Testis (tissue), 5 donors: Measurements from ENCODE around the gene ACP1. TPM values are rescaled to one million over a fixed set of nuclear protein-coding genes. Genes with fewer than 3 reads are reported as not detected.

Experiments
- DNase-seq: peaks from one replicate; pipeline ENCODE4 v3.0.0-alpha.2; 2019
- H3K27ac ChIP-seq, 2 donors: fragments of 200-600 bp; sonication (generic); one replicate each; pipeline ENCODE4 v1.5.1; 2019
- H3K27me3 ChIP-seq: fragments of 200-600 bp; sonication (generic); one replicate; pipeline ENCODE4 v1.5.1; 2019
- H3K36me3 ChIP-seq: fragments of 200-600 bp; sonication (generic); one replicate; pipeline ENCODE4 v1.5.1; 2017; ENCODE audit warnings: low read depth; ENCODE audit errors: missing control alignments
- H3K4me1 ChIP-seq: fragments of 200-600 bp; sonication (generic); one replicate; pipeline ENCODE4 v1.5.1; 2019
- H3K4me3 ChIP-seq, 2 donors: fragments of 200-600 bp; sonication (generic); one replicate each; pipeline ENCODE4 v1.5.1; 2017 to 2019
- H3K9me3 ChIP-seq: fragments of 200-600 bp; sonication (generic); one replicate; pipeline ENCODE4 v1.5.1; 2017
- POLR2A ChIP-seq: fragments of 450-650 bp; IDR thresholded peaks from one replicate; pipeline ENCODE4 v1.6.1; 2017; ENCODE audit warnings: antibody characterized with exemption, mild to moderate bottlenecking, moderate library complexity
- WGBS, 2 donors: methylation state at CpG; one replicate each; pipeline ENCODE4 v1.1.5; 2018; 5-methylcytosine and 5-hydroxymethylcytosine counted together
- intact Hi-C: fragments of 100-400 bp; cut with DNase I; formaldehyde crosslinking; loops from one replicate; pipeline ENCODE4 v1.15.1; 2023; ENCODE audit warnings: low total_unique reads
- long read RNA-seq, 2 donors: transcript quantifications; one replicate each; lab custom pipeline, GENCODE V29; 2026
- polyA plus RNA-seq: library from polyadenylated mRNA; stranded (reverse); fragments of 350-450 nt; fragmentation: Illumina TruSeq; extraction: RNeasy Lipid Tissue Mini Kit (QIAGEN cat#74804); gene quantifications from one replicate; pipeline ENCODE4 v1.2.3, GENCODE V29; 2014; ENCODE audit warnings: low read depth, low replicate concordance; ENCODE audit not compliant: insufficient read depth
- total RNA-seq, 2 donors: library from RNA; depleted of rRNA; stranded (reverse); fragments of >200 nt; gene quantifications; one replicate each; pipeline ENCODE4 v1.2.3, GENCODE V29; 2016
- TF ChIP-seq, protein P1 (sequence below), 3 experiments: fragments of 450-650 bp in 2 of 3; fragments of 200-600 bp in 1 of 3; sonication (generic) in 1 of 3; IDR thresholded peaks; one replicate each; pipeline ENCODE4 v1.5.1; 2016 to 2019; ENCODE audit warnings: antibody characterized with exemption in 3 of 3, mild to moderate bottlenecking in 2 of 3, moderate library complexity in 1 of 3

Gene ACP1
- total RNA-seq (100 to 1,000 TPM; 117 to 135 TPM), polyA plus RNA-seq (136 TPM)
- long read RNA-seq, donor 1, transcript ACP1-201 (6 exons, 1,549 nt), result major isoform, 61 of 116 reads
- long read RNA-seq, donor 1, transcript ACP1-209 (7 exons, 577 nt), result minor isoform, 10 of 116 reads
- long read RNA-seq, donor 1, transcript ACP1-202 (6 exons, 1,552 nt), result minor isoform, 40 of 116 reads
- long read RNA-seq, donor 1, partial matches to known transcripts, result 0 of 116 reads
- long read RNA-seq, donor 1, other reads (novel, unspliced or antisense), result 0 of 116 reads
- long read RNA-seq, donor 2, transcript ACP1-209 (7 exons, 577 nt), result minor isoform, 9 of 109 reads
- long read RNA-seq, donor 2, transcript ACP1-202 (6 exons, 1,552 nt), result minor isoform, 28 of 109 reads
- long read RNA-seq, donor 2, transcript ACP1-201 (6 exons, 1,549 nt), result major isoform, 49 of 109 reads
- long read RNA-seq, donor 2, partial matches to known transcripts, result 18 of 109 reads
- long read RNA-seq, donor 2, other reads (novel, unspliced or antisense), result 0 of 109 reads

DNA sequence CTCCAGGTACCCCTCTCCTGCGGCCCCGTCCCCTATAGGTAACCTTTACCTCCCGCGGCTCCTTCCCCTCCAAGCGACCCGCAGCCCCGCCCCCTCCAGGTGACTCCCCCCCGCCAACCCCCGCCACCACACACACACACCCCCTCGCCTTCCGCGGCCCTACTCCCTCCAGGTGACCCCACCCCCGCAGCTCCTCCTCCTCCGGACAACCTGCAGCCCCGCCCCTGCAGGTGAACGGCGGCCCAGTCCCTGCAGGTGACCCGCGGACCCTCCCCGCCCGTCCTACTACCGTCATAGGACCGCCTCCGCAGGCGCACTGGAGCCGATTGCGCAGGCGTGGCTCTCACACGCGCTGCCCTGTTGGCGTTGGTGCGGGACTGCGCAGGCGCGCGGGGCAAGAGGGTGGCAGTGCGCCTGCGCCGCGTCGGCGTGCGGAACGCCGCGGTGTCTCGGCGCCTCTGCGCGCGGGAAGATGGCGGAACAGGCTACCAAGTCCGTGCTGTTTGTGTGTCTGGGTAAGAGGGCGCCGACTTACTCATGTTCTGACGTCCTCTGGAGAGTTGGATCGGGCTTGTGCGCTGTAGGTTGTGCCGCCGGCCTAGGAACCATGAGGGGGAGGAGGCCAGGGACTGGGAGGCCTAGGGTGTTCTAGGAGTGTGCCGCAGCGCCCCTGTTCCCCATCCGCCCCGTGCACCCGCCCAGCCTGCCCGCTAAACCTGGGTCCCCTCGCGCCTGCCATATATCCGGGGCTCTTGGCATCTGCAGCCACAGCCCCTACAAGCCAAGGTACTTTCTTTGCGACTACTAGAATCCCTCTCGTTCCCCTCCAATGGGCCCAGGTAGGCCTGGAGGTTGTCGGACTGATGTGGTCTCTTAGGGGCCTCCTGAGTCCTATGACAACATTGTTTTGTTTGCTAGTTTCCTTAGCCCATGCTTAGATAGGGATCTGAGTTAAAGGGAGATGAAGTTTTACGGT lies at the start of gene ACP1:
Gene ACP1, plus strand, starts transcription at position 455 of the 976 bp plus-strand sequence. Its CDS starts 18 bp downstream, at position 473.
- Histone ChIP-seq H3K27ac (peak within 1 kb of the TSS; percentile 74 to 78), H3K4me3 (peak within 1 kb of the TSS; percentile 71 to 79), H3K27me3 (no peaks in the 10 kb centered on the region), H3K36me3 (no peaks in the 10 kb centered on the region), H3K9me3 (no peaks in the 10 kb centered on the region), H3K4me1 (peaks cover 6% of the 10 kb centered on the region)
- intact Hi-C loops, result no loop called here
- TF ChIP-seq POLR2A, result peak; percentile 78
- TF ChIP-seq, protein P1, sequence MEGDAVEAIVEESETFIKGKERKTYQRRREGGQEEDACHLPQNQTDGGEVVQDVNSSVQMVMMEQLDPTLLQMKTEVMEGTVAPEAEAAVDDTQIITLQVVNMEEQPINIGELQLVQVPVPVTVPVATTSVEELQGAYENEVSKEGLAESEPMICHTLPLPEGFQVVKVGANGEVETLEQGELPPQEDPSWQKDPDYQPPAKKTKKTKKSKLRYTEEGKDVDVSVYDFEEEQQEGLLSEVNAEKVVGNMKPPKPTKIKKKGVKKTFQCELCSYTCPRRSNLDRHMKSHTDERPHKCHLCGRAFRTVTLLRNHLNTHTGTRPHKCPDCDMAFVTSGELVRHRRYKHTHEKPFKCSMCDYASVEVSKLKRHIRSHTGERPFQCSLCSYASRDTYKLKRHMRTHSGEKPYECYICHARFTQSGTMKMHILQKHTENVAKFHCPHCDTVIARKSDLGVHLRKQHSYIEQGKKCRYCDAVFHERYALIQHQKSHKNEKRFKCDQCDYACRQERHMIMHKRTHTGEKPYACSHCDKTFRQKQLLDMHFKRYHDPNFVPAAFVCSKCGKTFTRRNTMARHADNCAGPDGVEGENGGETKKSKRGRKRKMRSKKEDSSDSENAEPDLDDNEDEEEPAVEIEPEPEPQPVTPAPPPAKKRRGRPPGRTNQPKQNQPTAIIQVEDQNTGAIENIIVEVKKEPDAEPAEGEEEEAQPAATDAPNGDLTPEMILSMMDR (IDR thresholded peaks at IDR 0.05), result peak in 1 of 3 experiments; percentile 21
- DNase-seq, result peak; percentile 94
- 0 to 1% methylated on average over 19 to 71 of the region's 73 CpGs for WGBS, 2 donors

DNA sequence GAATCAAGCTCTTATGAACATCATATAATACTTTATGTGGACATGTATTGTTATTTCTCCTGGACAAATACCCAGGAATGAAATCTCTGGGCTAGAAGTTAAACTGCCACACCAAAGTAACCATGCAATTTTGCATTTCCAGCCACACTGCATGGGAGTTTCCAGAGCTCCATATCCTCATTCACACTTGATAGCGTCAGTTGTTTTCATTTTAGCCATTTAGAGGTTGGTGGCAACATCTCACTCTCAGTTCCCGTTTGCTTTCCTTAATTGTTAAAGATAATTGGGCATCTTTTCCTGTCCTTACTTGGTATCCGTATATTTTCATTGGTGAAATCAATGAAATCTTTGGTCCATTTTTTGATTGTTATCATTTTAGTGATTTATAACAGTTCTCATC lies 48.7 kb upstream of the ACP1 start:
- no peak overlapping the region for H3K4me3 ChIP-seq
- H3K36me3 ChIP-seq, result peaks cover 5% of the 10 kb centered on the region
- H3K27ac ChIP-seq, result no peak overlapping the region
- 66 to 81% methylated on average over 3 of the region's 3 CpGs for WGBS, 2 donors
- H3K4me1 ChIP-seq, result no peaks in the 10 kb centered on the region
- H3K27me3 ChIP-seq, result no peaks in the 10 kb centered on the region
- no peak for TF ChIP-seq POLR2A
- TF ChIP-seq, protein P1 (IDR thresholded peaks at IDR 0.05), result no peak
- intact Hi-C loops, result no loop called here
- no peak for DNase-seq
- H3K9me3 ChIP-seq, result no peaks in the 10 kb centered on the region

DNA sequence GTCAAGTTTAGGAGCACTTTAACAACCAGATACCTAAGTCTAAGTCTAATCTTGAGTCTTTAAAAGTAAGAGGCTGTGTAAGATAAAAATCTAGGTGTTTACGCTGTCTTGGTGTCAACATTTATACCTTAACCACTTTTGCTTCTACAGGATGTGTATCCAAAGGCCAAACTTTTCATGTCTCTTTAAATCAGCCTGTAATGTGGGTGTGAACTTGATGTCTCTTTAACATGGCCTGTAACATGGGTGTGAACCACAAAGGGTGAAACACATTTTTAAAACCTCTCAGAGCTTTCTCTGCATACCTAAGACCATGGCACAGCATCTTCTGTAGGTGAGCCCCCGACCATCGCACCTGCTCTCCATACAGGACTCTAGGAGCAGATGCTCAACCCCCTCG lies 41.3 kb upstream of the ACP1 start:
- no peaks in the 10 kb centered on the region for H3K4me1 ChIP-seq
- no peaks in the 10 kb centered on the region for H3K27me3 ChIP-seq
- 71 to 78% methylated on average over 4 of the region's 4 CpGs for WGBS, 2 donors
- H3K36me3 ChIP-seq, result peaks cover 5% of the 10 kb centered on the region
- TF ChIP-seq, protein P1 (IDR thresholded peaks at IDR 0.05), result no peak
- no peak for TF ChIP-seq POLR2A
- intact Hi-C loops, result no loop called here
- no peaks in the 10 kb centered on the region for H3K9me3 ChIP-seq
- no peak overlapping the region for H3K27ac ChIP-seq
- H3K4me3 ChIP-seq, result no peak overlapping the region
- DNase-seq, result no peak

DNA sequence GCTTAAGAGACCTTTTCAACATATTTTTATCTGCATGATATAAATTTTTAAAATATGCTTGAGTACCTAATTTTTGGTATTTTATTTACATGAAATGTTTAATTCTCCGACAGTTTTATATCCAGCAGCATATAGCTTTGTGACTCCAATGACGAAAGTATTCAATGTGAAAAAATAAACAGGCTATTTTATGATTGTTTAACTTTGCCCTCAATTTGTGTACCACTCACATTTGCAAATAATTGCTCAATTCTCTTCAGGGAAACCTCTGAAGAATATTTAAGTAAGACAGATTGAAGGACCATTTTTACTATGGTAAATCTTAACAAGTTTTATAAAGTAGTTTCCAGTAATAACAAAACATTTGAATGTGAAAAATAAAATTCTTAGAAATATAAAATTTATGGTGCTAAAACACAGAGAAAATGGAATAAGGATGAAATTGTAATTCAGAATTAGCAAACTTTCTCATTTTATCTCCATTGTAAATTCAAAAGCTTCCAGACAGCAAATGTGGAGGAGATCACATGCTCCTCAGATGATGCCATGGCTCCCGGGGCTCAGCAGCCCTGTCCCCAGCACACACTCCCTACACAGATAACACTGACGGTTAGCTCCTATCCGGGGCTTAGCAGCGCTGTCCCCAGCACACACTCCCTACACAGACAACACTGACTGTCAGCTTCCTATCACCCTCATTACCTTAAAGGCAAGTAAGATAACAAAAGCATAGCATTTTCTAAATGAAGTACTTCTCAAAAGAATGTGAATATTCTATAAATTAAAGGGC lies 40.6 kb upstream of the ACP1 start:
- Histone ChIP-seq H3K36me3 (peaks cover 2% of the 10 kb centered on the region), H3K4me3 (no peak overlapping the region)

More for the DNA sequence above, 40.6 kb upstream of the ACP1 start:
- TF ChIP-seq POLR2A, result no peak
- TF ChIP-seq, protein P1 (IDR thresholded peaks at IDR 0.05), result no peak
- Histone ChIP-seq H3K27ac (no peak overlapping the region), H3K9me3 (no peaks in the 10 kb centered on the region), H3K4me1 (no peaks in the 10 kb centered on the region), H3K27me3 (no peaks in the 10 kb centered on the region)
- intact Hi-C loops, result no loop called here
- no peak for DNase-seq
- 74 to 92% methylated on average over 6 of the region's 6 CpGs for WGBS, 2 donors
